ENCODE data around the gene CD244.

CD244 gene

DNA sequence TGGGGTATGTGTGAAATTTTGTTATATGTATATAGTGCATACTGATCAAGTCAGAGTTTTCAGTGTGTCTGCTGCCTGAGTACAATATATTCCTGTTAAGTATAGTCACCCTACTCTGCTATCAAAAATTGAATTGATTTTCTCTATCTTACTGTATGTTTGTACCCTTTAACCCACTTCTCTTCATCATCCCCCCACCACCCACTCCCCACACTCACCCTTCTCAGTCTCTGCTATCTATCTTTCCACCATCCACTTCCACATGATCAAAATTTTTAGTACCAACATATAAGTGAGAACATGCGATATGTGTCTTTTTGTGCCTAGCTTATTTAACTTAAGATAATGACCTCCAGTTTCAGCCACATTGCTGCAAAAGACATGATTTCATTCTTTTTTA is 62.5 kb downstream of the CD244 start:
- TF ChIP-seq, protein P1, sequence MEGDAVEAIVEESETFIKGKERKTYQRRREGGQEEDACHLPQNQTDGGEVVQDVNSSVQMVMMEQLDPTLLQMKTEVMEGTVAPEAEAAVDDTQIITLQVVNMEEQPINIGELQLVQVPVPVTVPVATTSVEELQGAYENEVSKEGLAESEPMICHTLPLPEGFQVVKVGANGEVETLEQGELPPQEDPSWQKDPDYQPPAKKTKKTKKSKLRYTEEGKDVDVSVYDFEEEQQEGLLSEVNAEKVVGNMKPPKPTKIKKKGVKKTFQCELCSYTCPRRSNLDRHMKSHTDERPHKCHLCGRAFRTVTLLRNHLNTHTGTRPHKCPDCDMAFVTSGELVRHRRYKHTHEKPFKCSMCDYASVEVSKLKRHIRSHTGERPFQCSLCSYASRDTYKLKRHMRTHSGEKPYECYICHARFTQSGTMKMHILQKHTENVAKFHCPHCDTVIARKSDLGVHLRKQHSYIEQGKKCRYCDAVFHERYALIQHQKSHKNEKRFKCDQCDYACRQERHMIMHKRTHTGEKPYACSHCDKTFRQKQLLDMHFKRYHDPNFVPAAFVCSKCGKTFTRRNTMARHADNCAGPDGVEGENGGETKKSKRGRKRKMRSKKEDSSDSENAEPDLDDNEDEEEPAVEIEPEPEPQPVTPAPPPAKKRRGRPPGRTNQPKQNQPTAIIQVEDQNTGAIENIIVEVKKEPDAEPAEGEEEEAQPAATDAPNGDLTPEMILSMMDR (IDR thresholded peaks at IDR 0.05; ENCODE audit: low read depth, low read length): no peak
- H3K4me3 ChIP-seq (replicated peaks in 1 of 2; ENCODE audit: low read depth in 2 of 2, low read length in 2 of 2): no peak overlapping the region

DNA sequence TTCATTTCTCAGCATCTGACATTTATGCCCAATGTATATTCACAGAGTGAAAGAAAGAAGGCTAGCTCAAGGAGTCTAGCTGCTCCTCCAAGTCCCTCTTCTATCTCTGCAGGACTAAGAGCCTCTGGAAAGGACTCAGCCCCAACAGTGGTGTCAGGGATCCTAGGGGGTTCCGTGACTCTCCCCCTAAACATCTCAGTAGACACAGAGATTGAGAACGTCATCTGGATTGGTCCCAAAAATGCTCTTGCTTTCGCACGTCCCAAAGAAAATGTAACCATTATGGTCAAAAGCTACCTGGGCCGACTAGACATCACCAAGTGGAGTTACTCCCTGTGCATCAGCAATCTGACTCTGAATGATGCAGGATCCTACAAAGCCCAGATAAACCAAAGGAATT is 63.0 kb downstream of the CD244 start:
- TF ChIP-seq, protein P1 (IDR thresholded peaks at IDR 0.05; ENCODE audit: low read depth, low read length): no peak
- DNase-seq (ENCODE audit: low read depth in 2 of 2): no peak
- no peak overlapping the region for H3K4me3 ChIP-seq (replicated peaks in 1 of 2; ENCODE audit: low read depth in 2 of 2, low read length in 2 of 2)

More for the DNA sequence above, 62.5 kb downstream of the CD244 start:
- no peak for DNase-seq (ENCODE audit: low read depth in 2 of 2)

DNA sequence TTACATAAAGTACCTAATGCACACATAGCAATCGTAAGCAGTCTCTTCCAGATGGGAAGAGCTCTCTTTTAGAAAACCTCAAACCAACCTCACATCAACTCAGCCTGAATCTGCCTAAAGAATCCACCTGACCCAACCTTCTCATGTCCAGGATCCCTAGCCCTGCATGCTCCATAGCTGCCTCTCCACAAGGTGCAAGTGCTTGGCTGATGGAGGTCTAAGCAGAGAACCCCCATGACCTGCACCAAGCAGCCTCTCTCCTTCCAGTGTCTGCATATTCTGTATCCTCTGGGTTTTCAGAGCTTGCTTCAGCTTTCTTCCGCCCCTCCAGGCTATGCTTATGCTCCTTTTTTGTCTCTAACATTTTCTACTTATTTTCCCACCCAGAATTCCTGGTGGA is 64.2 kb downstream of the CD244 start:
- TF ChIP-seq, protein P1 (IDR thresholded peaks at IDR 0.05; ENCODE audit: low read depth, low read length): no peak
- DNase-seq (ENCODE audit: low read depth in 2 of 2): no peak
- no peak overlapping the region for H3K4me3 ChIP-seq (replicated peaks in 1 of 2; ENCODE audit: low read depth in 2 of 2, low read length in 2 of 2)

DNA sequence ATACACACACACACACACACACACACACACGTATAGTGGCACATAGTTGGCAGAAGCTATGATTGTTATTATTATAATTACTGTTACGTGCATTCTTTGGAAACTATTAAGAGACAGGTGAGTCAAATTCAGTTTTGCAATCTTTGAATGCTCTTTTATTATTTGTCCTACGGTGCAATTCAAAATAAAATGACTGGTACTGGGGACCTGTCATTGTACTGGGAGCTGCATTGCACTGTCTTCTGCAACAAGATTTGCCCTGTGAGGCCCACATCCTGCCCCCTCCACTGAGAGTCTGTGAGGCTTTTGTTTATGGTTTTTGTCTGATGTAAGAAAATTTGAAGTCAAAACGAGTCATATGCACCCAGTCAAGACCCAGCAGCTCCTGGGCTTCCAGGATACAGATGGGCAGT is 64.8 kb downstream of the CD244 start:
- TF ChIP-seq, protein P1 (IDR thresholded peaks at IDR 0.05; ENCODE audit: low read depth, low read length): no peak
- no peak for DNase-seq (ENCODE audit: low read depth in 2 of 2)
- H3K4me3 ChIP-seq (replicated peaks in 1 of 2; ENCODE audit: low read depth in 2 of 2, low read length in 2 of 2): no peak overlapping the region

DNA sequence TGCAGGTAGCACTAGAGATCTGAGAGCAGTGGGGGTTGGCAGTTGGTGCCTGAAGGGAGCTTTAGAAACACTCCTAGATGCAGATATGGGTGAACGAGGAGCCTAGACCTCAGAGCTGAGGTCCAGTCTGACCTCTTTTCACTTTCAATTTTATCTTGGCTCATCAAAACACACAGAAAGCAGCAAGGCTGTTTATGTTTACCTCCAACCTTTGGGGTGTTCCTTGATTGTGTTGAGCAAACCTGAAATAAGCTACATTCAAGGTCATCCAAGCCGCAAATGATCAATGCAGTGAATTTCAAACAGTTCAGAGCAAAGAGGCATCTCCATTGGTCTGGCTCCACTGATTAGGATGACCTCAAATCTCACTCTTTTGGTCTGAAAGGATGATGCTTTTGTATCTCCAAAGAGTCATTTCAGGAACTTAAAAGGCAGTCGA is 65.4 kb downstream of the CD244 start:
- no peak for DNase-seq (ENCODE audit: low read depth in 2 of 2)
- H3K4me3 ChIP-seq (replicated peaks in 1 of 2; ENCODE audit: low read depth in 2 of 2, low read length in 2 of 2): no peak overlapping the region
- TF ChIP-seq, protein P1 (IDR thresholded peaks at IDR 0.05; ENCODE audit: low read depth, low read length): no peak

DNA sequence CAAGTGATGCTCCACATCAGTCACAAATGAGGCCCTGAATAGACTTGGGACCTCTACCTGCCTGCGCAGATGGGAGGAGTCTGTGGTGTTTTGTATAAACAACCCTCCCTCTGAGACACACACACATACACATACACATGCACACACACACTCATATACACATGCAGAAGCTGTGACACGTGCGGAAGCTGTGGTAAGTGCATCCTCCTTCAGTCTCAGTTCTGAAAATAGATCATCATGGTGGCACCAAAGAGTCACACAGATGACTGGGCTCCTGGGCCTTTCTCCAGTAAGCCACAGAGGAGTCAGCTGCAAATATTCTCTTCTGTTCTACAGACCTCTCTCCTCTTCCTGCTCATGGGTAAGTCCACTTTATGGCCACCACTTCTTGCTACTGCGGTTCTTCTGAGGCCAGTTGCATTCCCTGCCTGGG is 66.7 kb downstream of the CD244 start, which contains the start of gene LY9:
Gene LY9 (plus strand): TSS at position 224 of the 433 bp plus-strand sequence. CDS start 14 bp downstream, at position 238.
- H3K4me3 ChIP-seq (replicated peaks in 1 of 2; ENCODE audit: low read depth in 2 of 2, low read length in 2 of 2): no peak within 1 kb of the TSS
- TF ChIP-seq, protein P1 (IDR thresholded peaks at IDR 0.05; ENCODE audit: low read depth, low read length): no peak
- DNase-seq (ENCODE audit: low read depth in 2 of 2): no peak

DNA sequence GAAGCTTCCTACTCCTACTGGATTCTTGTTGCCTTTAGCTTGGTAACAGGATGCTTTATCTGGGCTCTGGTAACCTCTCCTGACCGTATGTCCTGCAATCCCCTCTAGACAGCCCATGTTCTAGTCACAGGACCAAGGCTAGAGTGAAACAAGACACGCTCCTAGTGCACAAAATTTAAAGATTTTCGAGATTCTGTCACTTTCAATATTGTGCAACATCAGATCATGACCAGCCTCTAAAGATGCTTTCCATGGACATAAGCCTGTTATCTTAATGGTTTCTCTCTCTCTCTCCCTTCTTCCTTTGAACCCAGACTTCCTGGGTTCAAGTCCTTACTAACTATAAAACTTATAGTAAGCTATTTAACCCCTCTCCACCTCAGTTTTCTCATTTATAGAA is 68.3 kb downstream of the CD244 start:
- no peak overlapping the region for H3K4me3 ChIP-seq (replicated peaks in 1 of 2; ENCODE audit: low read depth in 2 of 2, low read length in 2 of 2)
- TF ChIP-seq, protein P1 (IDR thresholded peaks at IDR 0.05; ENCODE audit: low read depth, low read length): no peak
- DNase-seq (ENCODE audit: low read depth in 2 of 2): no peak

Data from cardiac fibroblast (primary cell).